Activated CD8-positive, alpha-beta T cell treated with anti-CD3 and anti-CD28 coated beads for 36 hours (primary cell): Measurements from ENCODE around the gene WDR73. TPM values are rescaled to one million over a fixed set of nuclear protein-coding genes. Genes with fewer than 3 reads are reported as not detected.

Experiments
- ATAC-seq: fragments of 200-7000 bp; cut with Tn5 transposase; one replicate; pipeline ENCODE4 v1.10.0; 2021; ENCODE audit warnings: mild to moderate bottlenecking, moderate library complexity
- CTCF ChIA-PET: fragments of 350-600 bp; sonication (Branson Sonifier 250); formaldehyde crosslinking; loops from one replicate; lab custom pipeline; 2021; ENCODE audit warnings: antibody characterized with exemption; lab: Charles Lee
- POLR2A ChIA-PET: fragments of 350-600 bp; sonication (Branson Sonifier 250); formaldehyde crosslinking; loops from one replicate; lab custom pipeline; 2021; ENCODE audit warnings: antibody characterized with exemption; lab: Charles Lee
- DNase-seq: peaks from one replicate; pipeline ENCODE4 v3.0.0-alpha.2; 2020
- H3K27ac Mint-ChIP-seq: one replicate; pipeline ENCODE4 v1.8.0; 2021; ENCODE audit warnings: mild to moderate bottlenecking, mixed read lengths
- H3K27me3 Mint-ChIP-seq: one replicate; pipeline ENCODE4 v1.8.0; 2021; ENCODE audit warnings: mixed read lengths
- H3K36me3 Mint-ChIP-seq: one replicate; pipeline ENCODE4 v1.8.0; 2021; ENCODE audit warnings: low read depth, mixed read lengths
- H3K4me1 Mint-ChIP-seq: one replicate; pipeline ENCODE4 v1.8.0; 2021; ENCODE audit warnings: low read depth, mixed read lengths
- H3K4me3 Mint-ChIP-seq: one replicate; pipeline ENCODE4 v1.8.0; 2021; ENCODE audit warnings: mild to moderate bottlenecking, moderate library complexity, mixed read lengths
- H3K9me3 Mint-ChIP-seq: one replicate; pipeline ENCODE4 v1.8.0; 2021; ENCODE audit warnings: mixed read lengths
- CTCF ChIP-seq: fragments of 200-600 bp; IDR thresholded peaks from one replicate; pipeline ENCODE4 v1.8.0; 2022; ENCODE audit warnings: antibody characterized with exemption, mild to moderate bottlenecking
- intact Hi-C: fragments of 100-400 bp; cut with micrococcal nuclease; formaldehyde crosslinking; loops from one replicate; pipeline ENCODE4 v1.10.0; 2022
- total RNA-seq, 2 experiments: library from RNA; stranded (reverse); gene quantifications; one replicate each; pipeline ENCODE4 v1.2.3, GENCODE V29; 2021

Gene WDR73
- total RNA-seq, 2 experiments from 2014 or later: 12.4 to 12.5 TPM

GRCh38 chr15:84654689-84655453 is 788 bp upstream of the WDR73 start:
- peak; percentile 89 for DNase-seq
- intact Hi-C loops: loop anchor here (5.0 to 10.0 kb wide), 3 partner anchors 92 to 220 kb away; partner anchors contain the start of gene ZNF592
- Mint-ChIP-seq H3K4me3 (peak overlapping the region; percentile 94), H3K36me3 (peaks cover 12% of the 10 kb centered on the region), H3K27ac (peak overlapping the region; percentile 79), H3K4me1 (peaks cover 46% of the 10 kb centered on the region), H3K27me3 (no peaks in the 10 kb centered on the region), H3K9me3 (no peaks in the 10 kb centered on the region)
- peak; percentile 64 for ATAC-seq
- TF ChIP-seq CTCF: peak; percentile 87
- ChIA-PET CTCF (interaction anchor here (0.7 to 4.7 kb wide), 17 partner anchors 11 to 273 kb away, joined by 3 to 33 read pairs (median 4); partner anchors contain the start of gene ZSCAN2), POLR2A (interaction anchor here (0.8 to 3.6 kb wide), 17 partner anchors 10 to 136 kb away, joined by 3 to 21 read pairs (median 5); partner anchors contain the start of genes SEC11A and ZSCAN2)

- TF ChIP-seq CTCF: no peak
- POLR2A ChIA-PET: interaction anchor here (0.6 to 3.6 kb wide), 21 partner anchors 8 to 138 kb away, joined by 3 to 21 read pairs (median 5); partner anchors contain the start of genes SEC11A and ZSCAN2
These were observed 536 bp downstream of the WDR73 start for GRCh38 chr15:84653584-84653909.

GRCh38 chr15:84649706-84650105 is 4.4 kb downstream of the WDR73 start:
- POLR2A ChIA-PET: no interaction called here
- H3K4me3 Mint-ChIP-seq: no peak overlapping the region
- peaks cover 32% of the 10 kb centered on the region for H3K4me1 Mint-ChIP-seq
- DNase-seq (no peak), ATAC-seq (no peak)
- TF ChIP-seq CTCF: no peak
- no peaks in the 10 kb centered on the region for H3K9me3 Mint-ChIP-seq
- no peaks in the 10 kb centered on the region for H3K27me3 Mint-ChIP-seq
- peaks cover 39% of the 10 kb centered on the region for H3K36me3 Mint-ChIP-seq
- H3K27ac Mint-ChIP-seq: peak overlapping the region; percentile 32
- intact Hi-C loops: loop anchor here (10.0 kb wide), 1 partner anchor 225 kb away; no protein-coding TSS in a partner anchor
- CTCF ChIA-PET: interaction anchor here (0.8 kb wide), 2 partner anchors 42 to 278 kb away, joined by 3 read pairs; no protein-coding TSS in a partner anchor

More at GRCh38 chr15:84653584-84653909, 536 bp downstream of the WDR73 start:
- DNase-seq: no peak
- CTCF ChIA-PET: interaction anchor here (0.6 to 4.7 kb wide), 18 partner anchors 10 to 327 kb away, joined by 3 to 33 read pairs (median 4); partner anchors contain the start of gene ZSCAN2
- Mint-ChIP-seq H3K9me3 (no peaks in the 10 kb centered on the region), H3K36me3 (peaks cover 18% of the 10 kb centered on the region), H3K4me3 (peak overlapping the region; percentile 94), H3K4me1 (peaks cover 37% of the 10 kb centered on the region), H3K27me3 (no peaks in the 10 kb centered on the region), H3K27ac (peak overlapping the region; percentile 97)
- no peak for ATAC-seq
- intact Hi-C loops: loop anchor here (10.0 kb wide), 1 partner anchor 221 kb away; no protein-coding TSS in a partner anchor

DNA sequence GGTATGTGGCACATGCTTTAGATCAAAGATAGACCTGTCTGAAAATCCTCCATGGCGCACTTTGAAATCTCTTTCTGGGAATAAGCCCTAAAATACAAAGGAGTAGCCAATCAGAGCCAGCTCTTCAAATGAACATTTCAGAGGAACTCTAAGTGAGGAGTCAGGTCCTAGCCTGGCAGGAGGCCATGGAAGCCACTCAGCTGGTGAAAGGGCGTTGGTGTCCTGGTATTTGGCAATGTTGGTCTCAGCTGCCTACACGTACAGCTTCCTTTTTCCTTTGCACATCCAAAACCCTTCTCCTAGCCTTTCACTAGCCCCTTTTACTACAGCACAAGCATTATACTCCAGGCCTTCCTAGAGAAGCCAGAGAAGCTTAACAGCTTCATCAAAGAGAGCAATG is 5.5 kb downstream of the WDR73 start:
- ATAC-seq (no peak), DNase-seq (no peak)
- peaks cover 40% of the 10 kb centered on the region for H3K36me3 Mint-ChIP-seq
- ChIA-PET CTCF (no interaction called here), POLR2A (interaction anchor here (1.8 kb wide), 1 partner anchor 67 kb away, joined by 5 read pairs; the partner anchor contains the start of gene SEC11A)
- no peaks in the 10 kb centered on the region for H3K27me3 Mint-ChIP-seq
- peaks cover 30% of the 10 kb centered on the region for H3K4me1 Mint-ChIP-seq
- H3K4me3 Mint-ChIP-seq: no peak overlapping the region
- intact Hi-C loops: no loop called here
- no peaks in the 10 kb centered on the region for H3K9me3 Mint-ChIP-seq
- peak overlapping the region; percentile 72 for H3K27ac Mint-ChIP-seq
- no peak for TF ChIP-seq CTCF

DNA sequence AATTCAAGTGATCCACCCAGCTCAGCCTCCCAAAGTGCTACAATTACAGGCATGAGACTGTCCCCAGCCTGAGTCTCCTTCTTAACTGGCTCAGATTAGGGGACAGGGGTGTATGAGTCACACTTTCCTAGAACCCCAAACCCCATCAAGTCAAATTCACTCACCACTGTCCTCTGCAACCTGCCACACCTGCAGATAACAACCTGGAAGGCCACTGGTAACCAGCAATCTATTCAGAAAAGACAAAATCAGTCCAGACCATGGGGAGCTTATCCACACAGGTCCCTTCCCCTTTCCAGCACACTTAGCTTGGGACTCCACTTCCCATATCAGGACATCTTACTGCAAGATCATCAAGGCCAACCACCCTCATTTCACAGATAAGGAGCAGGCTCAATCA is 6.4 kb downstream of the WDR73 start:
- H3K36me3 Mint-ChIP-seq: peaks cover 48% of the 10 kb centered on the region
- H3K4me3 Mint-ChIP-seq: no peak overlapping the region
- intact Hi-C loops: no loop called here
- H3K4me1 Mint-ChIP-seq: peaks cover 24% of the 10 kb centered on the region
- peak overlapping the region; percentile 72 for H3K27ac Mint-ChIP-seq
- ATAC-seq: peak; percentile 11
- POLR2A ChIA-PET: interaction anchor here (0.9 to 1.8 kb wide), 4 partner anchors 9 to 129 kb away, joined by 3 to 5 read pairs (median 4); partner anchors contain the start of gene SEC11A
- no peaks in the 10 kb centered on the region for H3K9me3 Mint-ChIP-seq
- CTCF ChIA-PET: no interaction called here
- no peak for TF ChIP-seq CTCF
- no peak for DNase-seq
- H3K27me3 Mint-ChIP-seq: no peaks in the 10 kb centered on the region
